Measurements from ENCODE around the gene BCL10.

The BCL10 gene

GRCh38 chr1:85276215-85276977, at the start of gene BCL10:
Gene BCL10, minus strand, starts transcription at chr1:85276632. Its CDS starts 280 bp downstream, at chr1:85276352.
- in situ Hi-C loops (cut with MboI; ENCODE audit: low pct_unique_long_range_greater_than_20kb, low sequenced_read_pairs, unreplicated experiment), result no loop called here
- no peak for TF ChIP-seq CTCF (IDR thresholded peaks at IDR 0.05; ENCODE audit: extremely low read depth, insufficient read depth, missing control alignments)
- DNase-seq (ENCODE audit: low spot score), result peak; percentile 96

GRCh38 chr1:85325920-85326319, 49.5 kb upstream of the BCL10 start:
- DNase-seq (ENCODE audit: low spot score), result no peak
- in situ Hi-C loops (cut with MboI; ENCODE audit: low pct_unique_long_range_greater_than_20kb, low sequenced_read_pairs, unreplicated experiment), result no loop called here
- no peak for TF ChIP-seq CTCF (IDR thresholded peaks at IDR 0.05; ENCODE audit: extremely low read depth, insufficient read depth, missing control alignments)

GRCh38 chr1:85323770-85324169, 47.3 kb upstream of the BCL10 start:
- no peak for DNase-seq (ENCODE audit: low spot score)
- in situ Hi-C loops (cut with MboI; ENCODE audit: low pct_unique_long_range_greater_than_20kb, low sequenced_read_pairs, unreplicated experiment), result loop anchor here (25.0 kb wide), 2 partner anchors 364 to 689 kb away; no protein-coding TSS in a partner anchor
- no peak for TF ChIP-seq CTCF (IDR thresholded peaks at IDR 0.05; ENCODE audit: extremely low read depth, insufficient read depth, missing control alignments)

GRCh38 chr1:85322655-85323054, 46.2 kb upstream of the BCL10 start:
- no peak for TF ChIP-seq CTCF (IDR thresholded peaks at IDR 0.05; ENCODE audit: extremely low read depth, insufficient read depth, missing control alignments)
- in situ Hi-C loops (cut with MboI; ENCODE audit: low pct_unique_long_range_greater_than_20kb, low sequenced_read_pairs, unreplicated experiment), result loop anchor here (25.0 kb wide), 2 partner anchors 365 to 690 kb away; no protein-coding TSS in a partner anchor
- DNase-seq (ENCODE audit: low spot score), result no peak

GRCh38 chr1:85321237-85321964, 45.0 kb upstream of the BCL10 start:
- in situ Hi-C loops (cut with MboI; ENCODE audit: low pct_unique_long_range_greater_than_20kb, low sequenced_read_pairs, unreplicated experiment), result loop anchor here (25.0 kb wide), 2 partner anchors 366 to 691 kb away; no protein-coding TSS in a partner anchor
- no peak for TF ChIP-seq CTCF (IDR thresholded peaks at IDR 0.05; ENCODE audit: extremely low read depth, insufficient read depth, missing control alignments)
- no peak for DNase-seq (ENCODE audit: low spot score)

- no peak for TF ChIP-seq CTCF (IDR thresholded peaks at IDR 0.05; ENCODE audit: extremely low read depth, insufficient read depth, missing control alignments)
- in situ Hi-C loops (cut with MboI; ENCODE audit: low pct_unique_long_range_greater_than_20kb, low sequenced_read_pairs, unreplicated experiment), result loop anchor here (25.0 kb wide), 2 partner anchors 367 to 692 kb away; no protein-coding TSS in a partner anchor
- DNase-seq (ENCODE audit: low spot score), result no peak
Measured at GRCh38 chr1:85320371-85321131, 44.1 kb upstream of the BCL10 start.

All from GM13977 (cell line).